Left renal cortex interstitium (tissue), 4 donors: ENCODE results near the gene NLN. TPM values are rescaled to one million over a fixed set of nuclear protein-coding genes. Genes with fewer than 3 reads are reported as not detected.
"Not testable (repeated sequence)": the region's sequence is repeated elsewhere in the genome, so short reads cannot be mapped to it uniquely, and the experiment has no call there.

Experiments
- DNase-seq, 4 donors: peaks; one replicate each; pipeline ENCODE4 v3.0.0-alpha.2; 2013; ENCODE audit warnings: low read depth in 4 of 4, low spot score in 2 of 4, missing footprints in 1 of 4
- polyA plus RNA-seq, 4 donors: library from polyadenylated mRNA; unstranded; fragments of 120-200 nt; gene quantifications; one replicate each; pipeline ENCODE4 v1.2.1, GENCODE V29; 2013; ENCODE audit not compliant: insufficient read length in 4 of 4

Gene NLN
- polyA plus RNA-seq, 4 donors: 32.1 to 36.5 (median 36.1) TPM

DNA sequence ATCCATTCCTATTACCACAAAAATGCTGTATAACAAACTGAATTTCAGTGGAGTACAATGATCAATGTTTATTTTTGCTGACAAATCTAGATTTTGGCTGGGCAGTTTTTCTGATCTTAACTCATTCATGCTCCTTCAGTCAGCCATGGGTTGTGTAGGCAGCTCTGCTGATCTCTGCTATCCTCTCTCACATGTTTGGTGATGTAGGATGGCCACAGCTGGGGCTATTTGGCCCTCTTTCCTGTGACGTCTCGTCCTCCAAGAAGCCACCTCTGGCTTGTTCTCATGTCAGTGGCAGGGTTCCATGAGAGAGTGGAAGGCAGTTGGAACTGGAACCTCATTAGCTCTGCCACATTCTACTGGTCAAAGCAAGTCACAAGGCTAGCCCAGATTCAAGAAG is 8.9 kb downstream of the NLN start:
- no peak for DNase-seq

- not testable (repeated sequence) for DNase-seq
Measured at GRCh38 chr5:65732046-65732445, 10.0 kb downstream of the NLN start.

DNA sequence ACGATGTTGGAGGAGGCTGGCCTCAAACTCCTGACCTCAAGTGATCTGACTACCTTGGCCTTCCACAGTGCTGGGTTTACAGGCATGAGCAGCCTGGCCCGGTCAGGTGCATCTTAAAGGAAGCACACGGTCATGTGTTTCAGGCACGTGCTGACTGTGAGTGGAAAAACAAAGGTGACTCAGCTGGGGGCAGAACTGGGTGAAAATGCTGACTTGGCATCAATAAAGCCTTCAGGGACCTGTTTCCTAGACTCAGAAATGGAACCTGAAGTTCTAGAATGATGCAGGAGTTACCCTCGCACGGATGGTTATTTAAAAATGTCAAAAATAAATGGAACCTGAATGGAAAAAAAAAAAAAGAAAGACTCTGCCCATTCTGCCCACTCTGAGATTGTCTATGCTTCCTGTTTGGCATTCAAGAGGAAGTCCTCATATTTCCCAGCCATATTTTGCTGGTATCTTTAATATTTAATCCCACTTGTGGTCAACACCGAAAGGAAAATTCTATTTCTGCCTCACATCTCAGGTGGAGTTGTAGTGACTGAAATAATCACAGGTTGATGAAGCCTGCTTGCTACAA is 12.3 kb downstream of the NLN start:
- not testable (repeated sequence) for DNase-seq

GRCh38 chr5:65734921-65735320 is 12.9 kb downstream of the NLN start:
- DNase-seq: no peak

GRCh38 chr5:65736011-65736410 is 14.0 kb downstream of the NLN start:
- no peak for DNase-seq

DNA sequence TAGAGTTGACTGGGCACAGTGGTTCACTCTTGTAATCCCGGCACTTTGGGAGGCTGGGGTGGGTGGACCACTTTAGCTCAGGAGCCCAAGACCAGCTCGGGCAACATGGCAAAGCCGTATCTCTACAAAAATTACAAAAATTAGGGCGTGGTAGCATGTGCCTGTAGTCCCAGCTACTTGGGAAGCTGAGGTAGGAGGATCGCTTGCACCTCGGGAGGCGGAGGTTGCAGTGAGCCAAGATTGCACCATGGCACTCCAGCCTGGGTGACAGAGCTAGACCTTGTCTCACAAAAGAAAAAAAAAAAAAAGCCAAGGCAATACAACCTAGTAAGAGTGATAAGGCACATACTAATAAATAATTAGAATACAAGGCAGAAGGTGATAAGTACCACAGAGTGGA is 15.8 kb downstream of the NLN start:
- DNase-seq: no peak

GRCh38 chr5:65738305-65738704 is 16.3 kb downstream of the NLN start:
- DNase-seq: no peak

DNA sequence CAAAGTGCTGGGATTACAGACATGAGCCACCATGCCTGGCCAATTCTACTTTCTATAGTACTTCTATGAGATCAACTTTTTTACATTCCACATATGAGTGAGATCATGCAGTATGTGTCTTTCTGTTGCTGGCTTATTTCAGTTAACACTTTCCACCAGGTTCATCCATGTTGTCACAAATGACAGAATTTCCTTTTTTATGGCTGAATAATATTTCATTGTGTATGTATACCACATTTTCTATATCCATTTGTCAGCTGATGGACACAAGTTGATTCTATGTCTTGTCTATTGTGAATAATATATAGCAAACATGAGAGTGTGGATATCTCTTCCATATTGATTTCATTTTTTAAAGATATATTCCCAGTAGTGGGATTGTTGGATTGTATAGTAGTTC is 17.2 kb downstream of the NLN start:
- no peak for DNase-seq

- DNase-seq: no peak
Measured at GRCh38 chr5:65742565-65743231, 20.7 kb downstream of the NLN start.

- no peak for DNase-seq
Measured at GRCh38 chr5:65749221-65749844, 27.3 kb downstream of the NLN start.

DNA sequence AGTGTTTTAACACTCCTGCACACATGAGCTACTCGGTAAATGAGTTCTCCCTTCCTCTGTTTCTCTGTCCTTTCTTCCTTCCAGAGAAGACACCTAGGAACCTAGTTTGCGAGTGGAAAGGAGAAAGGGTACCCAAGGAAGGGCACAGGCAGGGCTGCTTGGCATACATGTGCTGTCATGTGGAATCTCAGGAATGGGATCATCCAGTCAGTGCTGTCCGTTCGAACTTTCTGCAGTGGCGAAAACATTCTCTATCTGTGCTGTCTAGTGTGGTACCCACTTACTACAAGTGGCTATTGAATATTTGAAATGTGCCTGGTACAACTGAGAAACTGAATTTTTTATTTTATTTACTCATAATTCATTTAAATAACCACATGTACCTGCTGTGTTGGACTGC is 28.0 kb downstream of the NLN start:
- DNase-seq: no peak

DNA sequence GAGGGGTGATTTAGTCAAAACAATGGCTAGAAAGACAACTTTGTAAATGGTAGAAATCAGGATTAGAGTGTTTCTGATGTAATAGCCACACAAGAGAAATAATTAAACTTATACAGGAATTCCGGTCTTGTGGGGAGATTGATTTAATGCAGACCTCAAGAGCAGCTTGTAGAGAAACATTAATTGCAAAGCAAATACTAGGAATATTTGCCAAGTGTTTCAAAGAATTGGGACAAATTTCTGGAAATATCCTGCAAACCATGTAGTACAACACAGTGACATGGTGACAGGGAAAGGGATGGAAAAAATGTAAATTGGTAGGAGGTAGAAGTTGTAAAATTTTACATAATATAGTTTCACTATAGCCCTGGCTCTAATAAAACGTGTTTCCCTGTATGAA is 28.9 kb downstream of the NLN start:
- DNase-seq: no peak

DNA sequence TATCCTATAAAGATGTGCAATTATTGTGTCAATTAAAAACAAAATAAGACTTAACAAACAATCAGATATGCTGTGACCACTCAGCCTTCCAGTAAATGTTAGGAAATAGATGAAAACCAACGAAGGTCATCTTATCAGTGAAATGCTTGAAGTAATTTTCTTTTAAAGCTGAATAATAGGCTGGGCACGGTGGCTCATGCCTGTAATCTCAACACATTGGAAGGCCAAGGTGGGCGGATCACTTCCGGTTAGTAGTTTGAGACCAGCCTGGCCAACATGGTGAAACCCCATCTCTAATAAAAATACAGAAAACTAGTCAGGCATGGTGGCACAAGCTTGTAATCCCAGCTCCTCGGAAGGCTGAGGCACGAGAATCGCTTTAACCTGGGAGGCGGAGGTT is 31.2 kb downstream of the NLN start:
- DNase-seq: no peak

- DNase-seq: no peak
Measured at GRCh38 chr5:65758546-65759144, 36.6 kb downstream of the NLN start.

DNA sequence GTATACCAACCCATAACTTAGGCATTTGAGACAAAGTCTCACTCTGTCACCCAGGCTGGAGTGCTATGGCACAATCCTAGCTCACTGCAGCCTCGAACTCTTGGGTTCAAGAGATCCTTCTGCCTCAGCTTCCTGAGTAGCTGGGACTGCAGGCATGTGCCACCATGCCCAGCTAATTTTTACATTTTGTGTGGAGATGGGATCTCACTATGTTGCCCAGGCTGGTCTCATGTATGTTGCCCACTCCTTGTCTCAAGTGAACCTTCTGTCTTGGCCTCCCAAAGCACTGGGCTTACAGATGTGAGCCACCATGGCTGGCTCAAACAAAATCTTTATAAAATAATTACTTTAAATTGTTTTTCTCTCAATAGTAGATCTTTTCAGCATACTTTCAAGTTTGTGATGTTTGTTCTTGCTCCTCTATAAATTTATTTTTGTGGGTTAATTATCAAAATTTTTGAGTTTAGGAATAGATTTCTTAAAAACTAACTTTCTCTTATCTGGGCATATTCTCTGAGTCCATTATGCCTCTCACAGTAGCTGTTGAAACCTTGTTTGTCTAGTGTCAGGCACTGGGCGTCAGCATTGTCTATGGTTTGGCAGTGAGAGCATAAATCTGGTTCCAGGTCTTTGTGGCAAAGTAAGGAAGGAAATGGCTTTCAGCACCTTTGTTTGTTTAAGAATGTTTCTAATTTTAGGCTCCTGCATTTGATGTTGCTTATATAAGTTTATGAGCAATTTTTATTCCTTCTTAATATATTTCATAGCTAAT is 38.7 kb downstream of the NLN start:
- DNase-seq: no peak

- no peak for DNase-seq
Measured at GRCh38 chr5:65762234-65762633, 40.2 kb downstream of the NLN start.

DNA sequence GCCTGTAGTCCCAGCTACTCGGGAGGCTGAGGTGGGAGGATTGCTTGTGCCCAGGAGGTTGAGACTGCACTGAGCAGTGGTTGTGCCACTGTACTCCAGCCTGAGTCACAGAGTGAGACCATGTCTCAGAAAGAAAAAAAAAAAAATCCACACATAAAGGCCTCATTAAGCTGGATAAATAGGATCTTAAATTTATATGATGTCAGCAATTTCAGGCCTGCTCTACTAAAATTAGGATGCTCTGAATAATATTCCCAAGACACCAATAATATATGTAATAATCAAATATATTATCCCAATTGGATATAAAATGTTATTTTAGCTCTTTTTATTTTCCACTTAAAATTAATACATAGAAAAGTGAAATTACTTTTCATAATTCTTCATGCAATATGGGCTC is 43.6 kb downstream of the NLN start:
- DNase-seq: no peak

DNA sequence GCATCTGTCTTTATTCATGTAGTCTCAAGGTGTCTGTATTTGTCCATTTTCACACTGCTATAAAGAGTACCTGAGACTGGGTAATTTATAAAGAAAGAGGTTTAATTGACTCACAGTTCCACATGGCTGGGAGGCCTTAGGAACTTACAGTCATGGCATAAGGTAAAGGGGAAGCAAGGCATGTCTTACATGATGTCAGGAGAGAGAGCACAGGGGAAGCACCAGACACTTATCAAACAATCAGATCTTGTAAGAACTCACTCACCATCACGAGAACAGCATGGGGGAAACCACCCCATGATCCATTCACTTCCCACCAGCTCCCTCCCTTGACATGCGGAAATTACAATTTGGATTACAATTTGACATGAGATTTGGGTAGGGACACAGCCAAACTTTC is 44.2 kb downstream of the NLN start:
- no peak for DNase-seq

- no peak for DNase-seq
Measured at GRCh38 chr5:65766781-65767180, 44.8 kb downstream of the NLN start.

DNA sequence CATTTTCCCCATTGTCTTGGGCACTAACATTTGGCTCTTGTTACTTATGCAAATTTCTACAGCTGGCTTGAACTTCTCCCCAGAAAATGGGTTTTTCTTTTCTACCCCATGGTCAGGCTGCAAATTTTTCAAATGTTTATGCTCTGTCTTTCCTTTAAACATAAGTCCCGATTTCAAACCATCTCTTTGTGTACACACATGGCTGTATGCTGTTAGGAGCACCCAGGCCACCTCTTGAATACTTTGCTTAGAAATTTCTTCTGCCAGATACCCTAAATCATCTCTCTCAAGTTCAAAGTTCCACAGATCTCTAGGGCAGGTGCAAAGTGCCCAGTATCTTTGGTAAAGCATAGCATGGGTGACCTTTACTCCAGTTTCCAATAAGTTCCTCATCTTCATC is 45.6 kb downstream of the NLN start:
- DNase-seq: no peak

GRCh38 chr5:65768723-65769346 is 46.8 kb downstream of the NLN start:
- no peak for DNase-seq
